CD14-positive monocyte (primary cell): ENCODE results near the gene EMC8. TPM values are rescaled to one million over a fixed set of nuclear protein-coding genes. Genes with fewer than 3 reads are reported as not detected.

Experiments used
- DNase-seq, 3 donors: peaks; one replicate each; pipeline ENCODE4 v3.0.0-alpha.2; 2011 to 2022
- H2AFZ ChIP-seq: 2 replicates; pipeline ENCODE4 v1.6.0; 2012; ENCODE audit warnings: mild to moderate bottlenecking, low read depth, low read length, inconsistent platforms; ENCODE audit not compliant: insufficient read depth, poor library complexity, severe bottlenecking
- H3K27ac ChIP-seq, 2 donors: 1 replicate in 1 of 2; 2 replicates in 1 of 2; pipeline ENCODE4 v1.5.1; 2012 to 2013; ENCODE audit warnings: low read length in 2 of 2, control low read depth in 1 of 2, inconsistent platforms in 1 of 2, low read depth in 1 of 2, mild to moderate bottlenecking in 1 of 2
- H3K27me3 ChIP-seq, 2 donors: one replicate each; pipeline versions ENCODE4 v1.6.0 to v1.6.1; 2011 to 2013; ENCODE audit warnings: low read length in 2 of 2; ENCODE audit not compliant: control insufficient read depth in 2 of 2, insufficient read depth in 2 of 2
- H3K36me3 ChIP-seq, 2 donors: replicated peaks in 1 of 2; 1 replicate in 1 of 2; 2 replicates in 1 of 2; pipeline versions ENCODE4 v1.5.1 to v1.6.1; 2012 to 2013; ENCODE audit warnings: low read length in 2 of 2, control low read depth in 1 of 2, inconsistent platforms in 1 of 2, mild to moderate bottlenecking in 1 of 2; ENCODE audit not compliant: insufficient read depth in 2 of 2, control insufficient read depth in 1 of 2
- H3K4me1 ChIP-seq, 2 donors: 1 replicate in 1 of 2; 2 replicates in 1 of 2; pipeline versions ENCODE4 v1.5.1 to v1.6.1; 2012 to 2013; ENCODE audit warnings: low read length in 2 of 2, control low read depth in 1 of 2, inconsistent platforms in 1 of 2, mild to moderate bottlenecking in 1 of 2, moderate library complexity in 1 of 2; ENCODE audit not compliant: insufficient read depth in 2 of 2, control insufficient read depth in 1 of 2
- H3K4me2 ChIP-seq: replicated peaks from 2 replicates; pipeline ENCODE3; 2012; ENCODE audit warnings: low read length, moderate library complexity, mild to moderate bottlenecking; ENCODE audit not compliant: poor library complexity, severe bottlenecking; ENCODE audit errors: extremely low read depth
- H3K4me3 ChIP-seq, 3 experiments: fragments of 200-600 bp in 1 of 3; sonication (generic) in 1 of 3; replicated peaks in 1 of 3; 1 replicate in 2 of 3; 2 replicates in 1 of 3; pipeline ENCODE4 v1.5.1; 2011 to 2013; ENCODE audit warnings: low read length in 3 of 3, mild to moderate bottlenecking in 3 of 3, control low read depth in 2 of 3, low read depth in 2 of 3, inconsistent platforms in 1 of 3, moderate library complexity in 1 of 3
- H3K79me2 ChIP-seq: 2 replicates; pipeline ENCODE4 v1.6.0; 2012; ENCODE audit warnings: mild to moderate bottlenecking, control low read depth, inconsistent platforms, low read length, moderate library complexity; ENCODE audit not compliant: insufficient read depth
- H3K9ac ChIP-seq: 2 replicates; pipeline ENCODE4 v1.6.0; 2017; ENCODE audit warnings: low read length, mild to moderate bottlenecking; ENCODE audit not compliant: insufficient read depth, poor library complexity, severe bottlenecking
- H3K9me3 ChIP-seq, 2 donors: replicated peaks in 1 of 2; 1 replicate in 1 of 2; 2 replicates in 1 of 2; pipeline versions ENCODE4 v1.5.1 to v1.6.1; 2012 to 2013; ENCODE audit warnings: low read length in 2 of 2, control low read depth in 1 of 2; ENCODE audit not compliant: control insufficient read depth in 1 of 2, insufficient read depth in 1 of 2
- H4K20me1 ChIP-seq: 2 replicates; pipeline ENCODE4 v1.6.0; 2012; ENCODE audit warnings: mild to moderate bottlenecking, low read length, control low read depth, moderate library complexity; ENCODE audit not compliant: insufficient read depth
- H3K27ac Mint-ChIP-seq, 7 donors: one replicate each; pipeline ENCODE4 v1.8.0; 2020; ENCODE audit warnings: mild to moderate bottlenecking in 7 of 7, mixed read lengths in 7 of 7, moderate library complexity in 6 of 7, inconsistent platforms in 2 of 7
- H3K27me3 Mint-ChIP-seq, 3 donors: one replicate each; pipeline ENCODE4 v1.8.0; 2021 to 2022; ENCODE audit warnings: low read depth in 3 of 3, mild to moderate bottlenecking in 3 of 3, mixed read lengths in 3 of 3, moderate library complexity in 3 of 3, inconsistent platforms in 1 of 3
- H3K36me3 Mint-ChIP-seq, 2 donors: one replicate each; pipeline ENCODE4 v1.8.0; 2020; ENCODE audit warnings: mixed read lengths in 2 of 2, inconsistent platforms in 1 of 2, mild to moderate bottlenecking in 1 of 2
- H3K4me1 Mint-ChIP-seq: one replicate; pipeline ENCODE4 v1.8.0; 2020; ENCODE audit warnings: mild to moderate bottlenecking, mixed read lengths
- H3K4me3 Mint-ChIP-seq, 2 donors: one replicate each; pipeline ENCODE4 v1.8.0; 2020; ENCODE audit warnings: mild to moderate bottlenecking in 2 of 2, mixed read lengths in 2 of 2, moderate library complexity in 1 of 2
- H3K9me3 Mint-ChIP-seq, 7 donors: one replicate each; pipeline ENCODE4 v1.8.0; 2020 to 2022; ENCODE audit warnings: mixed read lengths in 7 of 7, mild to moderate bottlenecking in 6 of 7, moderate library complexity in 6 of 7, inconsistent platforms in 2 of 7
- WGBS: methylation state at CpG from one replicate; pipeline ENCODE4 v1.1.5; 2013; ENCODE audit warnings: missing lambda C conversion rate; ENCODE audit not compliant: insufficient coverage; 5-methylcytosine and 5-hydroxymethylcytosine counted together
- intact Hi-C, 2 donors: fragments of 100-400 bp; cut with micrococcal nuclease; formaldehyde crosslinking; loops; one replicate each; pipeline versions ENCODE4 v1.15.0 to v1.15.1; 2023
- polyA plus RNA-seq, 3 donors: library from polyadenylated mRNA; depleted of rRNA in 1 of 3; unstranded in 2 of 3; stranded (reverse) in 1 of 3; fragments of 300-500 nt in 2 of 3; fragments of >200 nt in 1 of 3; fragmentation: Illumina TruSeq in 2 of 3; gene quantifications; 1 replicate in 2 of 3; 2 replicates in 1 of 3; pipeline ENCODE4 v1.2.3, GENCODE V29; 2012 to 2021
- TF ChIP-seq, protein P1 (sequence below): fragments of 200-600 bp; IDR thresholded peaks from one replicate; pipeline ENCODE4 v1.8.0; 2022; ENCODE audit warnings: antibody characterized with exemption, mild to moderate bottlenecking

EMC8 gene
- polyA plus RNA-seq, 3 donors = 28.2 to 30.0 (median 29.9) TPM

DNA sequence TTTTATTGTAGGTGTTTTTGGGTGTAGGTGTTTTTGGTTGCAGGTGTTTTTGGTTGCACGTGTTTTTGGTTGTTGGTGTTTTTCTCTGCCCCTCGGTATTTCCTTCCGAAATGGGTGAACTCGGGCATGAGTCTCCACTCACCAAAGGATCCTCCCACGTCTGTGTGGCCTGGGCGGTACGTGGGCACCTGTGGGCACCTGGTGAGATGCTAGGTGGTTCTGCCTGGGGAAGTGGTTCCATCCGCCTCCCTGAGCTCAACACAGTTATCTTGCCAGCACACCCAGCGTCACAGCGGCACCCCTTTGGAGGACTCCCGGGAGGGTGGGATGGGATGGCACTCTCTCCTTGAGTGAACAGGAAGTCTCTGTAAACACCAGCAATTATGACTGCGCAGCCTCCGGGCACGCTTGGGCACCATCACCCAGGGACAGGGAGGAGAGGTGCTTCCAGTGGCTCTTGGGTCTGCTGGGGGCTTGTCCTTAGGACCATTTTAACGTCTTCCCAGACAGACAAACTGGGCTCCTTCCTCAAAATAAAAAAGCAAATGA is 29.9 kb upstream of the EMC8 start:
- peaks cover 0 to 9% of the 10 kb centered on the region in 2 donors for H3K36me3 Mint-ChIP-seq
- Histone ChIP-seq H3K4me2 (peak overlapping the region; percentile 76), H2AFZ (peak overlapping the region; percentile 69), H3K4me3 (peak overlapping the region in 2 of 3 experiments; percentile 1 to 64), H3K79me2 (no peaks in the 10 kb centered on the region), H3K9ac (peak overlapping the region; percentile 58), H3K27me3 (no peaks in the 10 kb centered on the region), H3K27ac (peak overlapping the region; percentile 64 to 84), H4K20me1 (no peaks in the 10 kb centered on the region), H3K9me3 (peaks cover 0 to under 1% of the 10 kb centered on the region in 2 donors), H3K4me1 (peaks cover 43 to 45% of the 10 kb centered on the region in 2 donors), H3K36me3 (no peaks in the 10 kb centered on the region)
- intact Hi-C loops = loop anchor here in 1 of 2 donors (5.0 kb wide), 1 partner anchor 33 kb away; no protein-coding TSS in a partner anchor
- H3K4me1 Mint-ChIP-seq = peaks cover 69% of the 10 kb centered on the region
- peak overlapping the region; percentile 69 to 84 for H3K4me3 Mint-ChIP-seq
- peak overlapping the region; percentile 89 to 94 (median 91) for H3K27ac Mint-ChIP-seq
- peak in 2 of 3 donors; percentile 33 to 52 for DNase-seq
- peaks cover 0 to 6% (median 5%) of the 10 kb centered on the region in 7 donors for H3K9me3 Mint-ChIP-seq
- WGBS = 42% methylated on average over 2 of the region's 15 CpGs
- TF ChIP-seq, protein P1, sequence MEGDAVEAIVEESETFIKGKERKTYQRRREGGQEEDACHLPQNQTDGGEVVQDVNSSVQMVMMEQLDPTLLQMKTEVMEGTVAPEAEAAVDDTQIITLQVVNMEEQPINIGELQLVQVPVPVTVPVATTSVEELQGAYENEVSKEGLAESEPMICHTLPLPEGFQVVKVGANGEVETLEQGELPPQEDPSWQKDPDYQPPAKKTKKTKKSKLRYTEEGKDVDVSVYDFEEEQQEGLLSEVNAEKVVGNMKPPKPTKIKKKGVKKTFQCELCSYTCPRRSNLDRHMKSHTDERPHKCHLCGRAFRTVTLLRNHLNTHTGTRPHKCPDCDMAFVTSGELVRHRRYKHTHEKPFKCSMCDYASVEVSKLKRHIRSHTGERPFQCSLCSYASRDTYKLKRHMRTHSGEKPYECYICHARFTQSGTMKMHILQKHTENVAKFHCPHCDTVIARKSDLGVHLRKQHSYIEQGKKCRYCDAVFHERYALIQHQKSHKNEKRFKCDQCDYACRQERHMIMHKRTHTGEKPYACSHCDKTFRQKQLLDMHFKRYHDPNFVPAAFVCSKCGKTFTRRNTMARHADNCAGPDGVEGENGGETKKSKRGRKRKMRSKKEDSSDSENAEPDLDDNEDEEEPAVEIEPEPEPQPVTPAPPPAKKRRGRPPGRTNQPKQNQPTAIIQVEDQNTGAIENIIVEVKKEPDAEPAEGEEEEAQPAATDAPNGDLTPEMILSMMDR = no peak
- peaks cover 3 to 6% (median 3%) of the 10 kb centered on the region in 3 donors for H3K27me3 Mint-ChIP-seq

DNA sequence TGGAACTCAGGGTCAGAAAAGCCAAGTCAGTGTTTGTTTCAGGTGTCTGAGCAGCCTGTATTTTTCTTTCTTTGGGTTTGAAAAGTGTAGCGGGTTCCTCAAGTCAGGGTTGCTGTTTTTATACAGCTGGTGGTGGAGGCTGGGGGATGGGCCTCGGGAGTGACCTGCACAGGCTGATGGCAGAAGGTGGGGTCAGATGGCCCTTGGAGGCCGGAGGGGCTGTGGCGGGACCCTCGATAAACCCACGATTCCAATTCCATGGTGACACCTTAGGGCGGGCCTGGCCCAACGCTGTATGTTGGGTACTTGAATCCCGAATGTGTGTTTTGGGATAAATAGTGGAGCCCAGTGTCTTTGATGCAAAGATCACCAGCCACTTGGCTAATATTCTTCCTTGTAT is 28.8 kb upstream of the EMC8 start:
- Histone ChIP-seq H3K27me3 (no peaks in the 10 kb centered on the region), H2AFZ (no peak overlapping the region), H3K4me2 (no peak overlapping the region), H4K20me1 (no peaks in the 10 kb centered on the region), H3K79me2 (no peaks in the 10 kb centered on the region), H3K9me3 (no peaks in the 10 kb centered on the region), H3K4me1 (peaks cover 39 to 41% of the 10 kb centered on the region in 2 donors), H3K9ac (no peak overlapping the region), H3K36me3 (no peaks in the 10 kb centered on the region), H3K27ac (no peak overlapping the region), H3K4me3 (no peak overlapping the region)
- peaks cover 2 to 6% (median 3%) of the 10 kb centered on the region in 3 donors for H3K27me3 Mint-ChIP-seq
- H3K9me3 Mint-ChIP-seq = peaks cover 0 to 3% (median 2%) of the 10 kb centered on the region in 7 donors
- no peak overlapping the region for H3K4me3 Mint-ChIP-seq
- intact Hi-C loops = loop anchor here in 1 of 2 donors (5.0 kb wide), 1 partner anchor 34 kb away; no protein-coding TSS in a partner anchor
- peaks cover 66% of the 10 kb centered on the region for H3K4me1 Mint-ChIP-seq
- H3K27ac Mint-ChIP-seq = peak overlapping the region in 1 of 7 donors; percentile 46
- peaks cover 0 to 8% of the 10 kb centered on the region in 2 donors for H3K36me3 Mint-ChIP-seq
- DNase-seq = no peak
- 93% methylated on average over 9 of the region's 9 CpGs for WGBS
- TF ChIP-seq, protein P1 = no peak
